ENCODE measurements around the gene LRP2.

- TF ChIP-seq, protein P1, sequence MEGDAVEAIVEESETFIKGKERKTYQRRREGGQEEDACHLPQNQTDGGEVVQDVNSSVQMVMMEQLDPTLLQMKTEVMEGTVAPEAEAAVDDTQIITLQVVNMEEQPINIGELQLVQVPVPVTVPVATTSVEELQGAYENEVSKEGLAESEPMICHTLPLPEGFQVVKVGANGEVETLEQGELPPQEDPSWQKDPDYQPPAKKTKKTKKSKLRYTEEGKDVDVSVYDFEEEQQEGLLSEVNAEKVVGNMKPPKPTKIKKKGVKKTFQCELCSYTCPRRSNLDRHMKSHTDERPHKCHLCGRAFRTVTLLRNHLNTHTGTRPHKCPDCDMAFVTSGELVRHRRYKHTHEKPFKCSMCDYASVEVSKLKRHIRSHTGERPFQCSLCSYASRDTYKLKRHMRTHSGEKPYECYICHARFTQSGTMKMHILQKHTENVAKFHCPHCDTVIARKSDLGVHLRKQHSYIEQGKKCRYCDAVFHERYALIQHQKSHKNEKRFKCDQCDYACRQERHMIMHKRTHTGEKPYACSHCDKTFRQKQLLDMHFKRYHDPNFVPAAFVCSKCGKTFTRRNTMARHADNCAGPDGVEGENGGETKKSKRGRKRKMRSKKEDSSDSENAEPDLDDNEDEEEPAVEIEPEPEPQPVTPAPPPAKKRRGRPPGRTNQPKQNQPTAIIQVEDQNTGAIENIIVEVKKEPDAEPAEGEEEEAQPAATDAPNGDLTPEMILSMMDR (IDR thresholded peaks at IDR 0.05; ENCODE audit: borderline replicate concordance, extremely low read depth, low read length, poor library complexity, severe bottlenecking), result no peak
- TF ChIP-seq EZH2 (IDR thresholded peaks at IDR 0.05; ENCODE audit: borderline replicate concordance, low read depth, low read length, severe bottlenecking), result no peak
Measured at GRCh38 chr2:169119123-169119760, 243.1 kb downstream of the LRP2 start.

Measured in DND-41 (cell line).